HG03575 (cell line): ENCODE measurements around the gene PTPN13.

Experiments used
- ATAC-seq: cut with Tn5 transposase; IDR thresholded peaks from one replicate; pipeline ENCODE4 v1.9.1; 2021; ENCODE audit not compliant: unreplicated experiment, insufficient number of reproducible peaks, low FRiP score; ENCODE audit errors: extremely low read depth

Gene PTPN13

DNA sequence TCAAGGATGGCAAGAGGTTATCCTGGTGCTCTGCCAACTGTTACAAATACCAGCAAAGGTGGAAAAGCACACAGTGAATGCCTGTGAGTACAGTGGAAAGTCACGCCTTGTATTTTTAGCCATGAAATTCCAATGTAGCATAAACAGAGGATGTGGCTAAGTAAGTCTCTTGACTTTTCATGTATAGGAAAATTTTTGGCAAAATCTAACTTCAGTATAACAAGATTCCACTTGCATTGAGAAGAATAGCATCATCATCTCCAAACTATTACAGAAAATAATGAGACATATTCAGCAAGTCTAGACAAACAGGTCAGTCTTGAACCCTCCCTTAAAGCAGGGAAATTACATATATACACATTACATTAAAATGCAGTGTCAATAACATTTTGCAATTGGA is 247.2 kb downstream of the PTPN13 start:
- no peak for ATAC-seq

DNA sequence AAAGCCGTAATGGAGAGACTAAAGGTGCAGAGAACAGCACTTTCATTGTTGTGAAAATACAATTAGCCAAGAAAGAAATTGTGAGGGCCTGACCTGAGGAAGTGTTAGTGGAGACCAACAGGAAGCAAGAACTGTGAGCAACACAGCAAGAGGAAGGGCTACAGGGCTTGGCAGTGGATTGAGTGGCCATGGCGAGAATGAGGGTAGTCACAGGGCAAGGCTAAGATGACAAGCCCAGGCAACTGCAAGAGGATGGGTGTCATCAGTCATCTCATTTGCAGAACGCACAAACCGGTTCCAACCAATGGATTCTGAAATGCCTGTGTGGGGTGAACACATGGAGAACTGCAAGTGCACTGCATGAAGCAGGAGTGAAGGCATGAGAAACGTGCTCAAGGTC is 251.5 kb downstream of the PTPN13 start:
- no peak for ATAC-seq

DNA sequence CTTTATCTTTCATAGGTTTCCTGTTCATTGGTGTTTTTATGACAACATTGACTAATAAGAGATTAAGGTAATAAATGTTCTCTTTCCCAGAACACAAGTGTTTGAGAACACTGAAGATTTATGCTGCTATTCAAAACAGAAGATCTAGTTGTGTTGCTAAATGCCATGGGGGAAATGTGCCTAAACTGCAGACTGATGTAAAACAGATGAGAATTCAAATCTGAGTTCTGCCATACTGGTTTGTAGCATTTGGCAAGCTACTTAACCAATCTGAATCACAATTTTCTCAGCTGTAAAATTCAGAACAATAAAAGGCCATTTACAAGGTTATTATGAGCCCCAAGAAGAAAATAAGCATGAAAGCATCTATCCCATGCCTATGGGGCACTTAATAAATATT is 252.8 kb downstream of the PTPN13 start:
- no peak for ATAC-seq

DNA sequence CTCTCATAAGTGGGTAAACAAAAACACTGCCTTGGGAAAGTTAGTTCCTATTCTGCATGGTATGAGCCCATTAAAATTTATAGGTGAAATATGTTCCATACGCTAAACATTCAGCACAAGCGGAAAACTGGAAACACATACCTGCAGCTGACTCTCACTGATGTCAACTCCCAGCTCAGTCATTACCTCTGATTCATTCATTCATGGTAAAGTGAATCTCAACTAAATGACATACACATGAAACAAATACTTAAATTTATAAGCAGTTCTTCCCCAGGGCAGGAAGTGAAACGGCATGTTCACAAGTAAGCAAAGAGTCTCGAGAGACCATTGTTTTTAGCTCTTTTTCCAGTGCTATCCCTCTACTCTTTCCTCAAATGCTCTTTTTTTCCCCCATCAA is 253.5 kb downstream of the PTPN13 start:
- ATAC-seq, result no peak

DNA sequence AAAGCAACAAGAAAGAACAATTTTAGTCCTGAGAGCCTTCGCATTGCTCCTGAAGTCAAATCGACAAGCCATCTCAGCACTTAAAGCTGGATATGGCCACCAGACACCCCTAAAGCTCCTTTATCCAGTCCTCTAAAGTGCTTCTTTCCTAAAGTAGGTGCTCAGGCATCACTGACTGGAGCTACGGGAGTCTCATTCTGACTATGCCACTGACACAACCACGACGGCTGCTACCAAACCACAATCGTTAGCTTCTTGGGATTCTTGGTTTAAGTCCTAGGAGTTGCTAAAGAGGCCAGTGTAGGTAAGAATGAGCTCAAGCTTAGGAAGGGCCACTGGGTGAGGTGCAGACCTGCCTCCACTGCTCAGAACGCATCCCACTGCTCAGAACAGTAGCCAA is 254.0 kb downstream of the PTPN13 start:
- no peak for ATAC-seq

DNA sequence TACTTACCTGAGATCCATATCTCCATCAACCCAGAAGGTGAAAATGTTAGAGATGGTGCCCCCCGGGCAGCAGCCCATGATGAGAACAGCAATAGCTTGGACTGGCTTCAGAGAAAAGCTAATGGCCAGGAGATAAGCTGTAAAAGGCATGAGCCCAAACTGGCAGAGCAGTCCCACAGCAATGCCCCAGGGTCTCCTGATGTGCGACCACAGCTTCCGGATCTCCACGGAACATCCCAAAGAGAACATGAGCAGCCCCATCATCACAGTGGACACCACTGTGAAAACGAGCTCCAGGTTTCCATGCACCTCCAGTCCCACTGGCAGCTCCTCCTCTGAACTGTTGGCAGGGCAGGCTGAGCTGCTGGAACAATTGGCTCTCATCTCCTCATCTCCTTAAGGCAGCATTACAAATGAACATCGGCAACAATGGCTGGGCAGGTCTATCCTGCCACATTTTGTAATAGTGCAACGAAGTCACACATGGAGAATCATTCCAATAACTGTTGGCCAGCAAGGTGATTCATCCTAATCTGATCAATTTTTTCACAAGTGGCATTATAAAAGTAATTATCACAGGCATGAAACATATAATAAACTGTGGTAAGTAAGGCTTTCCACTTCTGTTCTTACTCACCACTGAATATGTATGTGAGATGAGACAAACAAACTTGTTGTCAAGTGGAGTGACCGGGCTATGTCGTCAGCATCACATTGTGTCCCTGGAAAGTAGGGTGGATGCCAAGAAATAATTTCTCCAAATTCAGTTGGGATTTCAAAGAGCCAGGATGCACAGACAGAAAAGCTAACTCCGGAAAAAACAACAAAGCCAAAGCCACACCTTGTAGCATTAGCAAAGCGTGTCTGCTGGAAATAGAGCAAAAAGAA is 254.9 kb downstream of the PTPN13 start, which contains the start of gene SLC10A6:
TSS of gene SLC10A6 (minus strand) at position 653 of the 888 bp plus-strand sequence. CDS start at position 384, 269 bp downstream.
- no peak for ATAC-seq

DNA sequence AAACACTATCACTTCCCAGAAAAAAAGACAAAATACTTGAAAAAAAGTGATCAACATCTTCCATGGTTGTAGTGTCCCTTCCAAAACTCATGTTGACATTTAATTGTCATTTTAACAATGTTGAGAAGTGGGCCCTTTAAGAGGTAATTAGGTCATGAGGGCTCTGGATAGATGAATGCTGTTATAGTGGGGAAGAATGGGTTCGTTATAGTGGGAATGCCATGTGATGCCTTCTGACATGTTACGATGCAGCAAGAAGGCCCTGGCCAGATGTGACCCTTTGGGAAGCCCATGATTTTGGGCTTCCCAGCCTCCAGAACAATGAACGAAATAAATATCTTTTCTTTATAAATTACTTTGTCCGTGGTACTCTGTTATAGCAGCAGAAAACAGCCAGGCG is 259.1 kb downstream of the PTPN13 start:
- no peak for ATAC-seq

DNA sequence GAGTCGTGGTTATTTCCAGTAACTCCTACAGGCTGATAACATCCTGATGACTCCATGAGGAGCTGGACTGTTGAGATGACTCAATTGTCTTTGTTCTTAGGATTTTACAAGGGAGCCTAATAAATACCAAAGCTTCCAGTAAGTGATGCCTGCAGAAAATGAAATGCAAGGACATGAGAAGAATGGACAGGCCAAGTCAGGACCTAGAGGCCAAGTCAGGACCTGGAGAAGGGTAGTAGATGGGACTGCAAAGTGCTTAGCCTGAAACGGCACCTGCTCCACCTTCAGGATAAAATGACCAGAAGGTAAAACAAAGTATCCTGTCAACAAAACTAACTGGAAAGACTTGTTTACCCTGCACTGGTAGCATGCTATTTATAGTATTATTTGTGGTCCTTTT is 261.5 kb downstream of the PTPN13 start:
- no peak for ATAC-seq

DNA sequence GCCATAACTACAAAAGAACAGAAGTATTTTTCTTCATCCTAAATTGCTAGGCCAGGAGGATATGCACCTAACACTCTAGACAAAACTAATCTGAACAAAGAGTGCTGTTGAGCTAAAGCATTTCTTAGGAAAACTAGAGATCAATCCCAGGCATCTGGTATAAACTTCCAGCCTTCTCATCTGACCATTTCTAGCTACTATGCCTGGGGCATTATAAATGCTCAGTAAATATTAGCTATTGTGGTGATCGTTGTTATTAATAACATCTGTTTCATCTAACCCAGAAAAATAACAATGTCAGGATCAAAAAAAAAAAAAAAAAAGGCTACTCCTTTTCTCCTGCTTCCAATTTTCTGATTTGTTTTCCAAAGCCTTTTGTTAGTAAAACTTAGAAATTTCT is 262.8 kb downstream of the PTPN13 start:
- no peak for ATAC-seq

DNA sequence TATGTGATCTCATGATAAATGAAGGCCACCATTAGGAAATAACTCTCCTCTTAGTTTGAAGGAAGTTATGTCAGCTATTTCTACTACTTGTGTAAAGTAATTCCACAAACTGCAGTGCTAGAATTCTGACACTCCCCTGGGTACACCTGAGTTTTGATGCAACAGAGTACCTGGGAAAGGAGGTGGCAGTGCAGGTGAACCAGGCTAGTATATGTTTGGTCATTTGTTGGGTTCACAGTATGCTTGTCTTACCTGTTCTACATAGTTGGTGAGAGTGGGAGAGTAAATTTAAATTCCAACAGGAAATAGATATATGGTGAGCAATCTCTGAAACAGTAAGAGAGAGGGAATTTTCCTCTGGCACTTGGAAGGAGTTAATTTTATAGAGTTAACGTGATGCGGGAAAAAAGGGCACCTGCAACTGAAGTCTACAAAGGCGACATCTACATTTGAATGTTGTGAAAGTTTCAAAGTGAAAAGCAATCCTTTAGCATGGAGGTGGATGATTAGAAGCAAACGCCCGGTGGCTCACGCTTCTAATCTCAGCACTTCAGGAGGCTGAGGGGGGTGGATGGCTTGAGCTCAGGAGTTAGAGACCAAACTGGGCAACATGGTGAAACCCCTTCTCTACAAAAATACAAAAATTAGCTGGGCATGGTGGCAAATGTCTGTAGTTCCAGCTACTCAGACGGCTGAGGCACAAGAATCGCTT is 263.4 kb downstream of the PTPN13 start:
- no peak for ATAC-seq
